Stimulated activated CD8-positive, alpha-beta memory T cell treated with anti-CD3 and anti-CD28 coated beads, Interleukin-4, amount 100 ng/mL, for 4 hours (primary cell): ENCODE data around the gene PRMT5.

Source experiments
- DNase-seq, 2 donors: peaks; one replicate each; pipeline ENCODE4 v3.0.0-alpha.2; 2020; ENCODE audit warnings: low read depth in 2 of 2, low spot score in 1 of 2

Gene PRMT5

GRCh38 chr14:22898302-22899090 is 30.7 kb downstream of the PRMT5 start:
- no peak for DNase-seq

DNA sequence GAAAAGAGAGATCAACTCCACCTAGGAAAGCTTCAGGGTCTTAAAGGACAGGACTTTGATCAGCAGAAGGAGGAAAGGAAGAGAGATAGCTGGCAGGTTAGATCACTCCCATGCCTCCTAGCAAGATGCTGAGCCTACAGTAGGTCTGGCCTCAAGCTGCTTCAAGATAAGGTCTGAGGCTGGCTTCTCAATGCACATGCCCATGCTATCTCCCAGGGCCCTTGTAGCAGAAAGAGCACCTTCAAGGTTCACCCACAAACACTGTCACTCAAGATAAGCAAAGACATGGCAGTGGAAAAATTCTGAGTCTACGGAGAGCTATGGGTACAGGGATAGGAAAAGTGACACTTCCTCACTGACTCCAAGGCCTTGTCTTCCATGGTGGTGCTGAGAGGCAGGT is 31.8 kb downstream of the PRMT5 start:
- no peak for DNase-seq

- no peak for DNase-seq
Measured at GRCh38 chr14:22896760-22897159, 32.4 kb downstream of the PRMT5 start.

DNA sequence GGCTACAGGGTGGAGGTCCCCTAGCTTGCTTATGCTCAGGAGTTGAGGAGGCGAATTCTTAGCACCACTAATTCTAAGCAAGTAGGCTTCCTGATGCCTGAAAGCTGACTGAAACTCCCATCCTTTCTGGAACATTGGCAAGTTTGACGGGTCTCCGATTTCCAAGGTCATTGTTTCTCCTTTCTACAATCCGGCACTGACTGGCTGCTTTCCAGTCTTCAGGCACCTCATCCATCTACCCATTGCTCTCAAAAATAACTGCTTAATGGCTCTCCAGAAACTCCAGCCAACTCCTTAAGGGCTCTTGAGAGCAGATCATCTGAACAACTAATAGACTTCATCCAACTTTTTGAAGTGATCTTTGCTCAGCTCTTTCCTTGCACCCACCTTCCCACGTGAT is 32.8 kb downstream of the PRMT5 start:
- no peak for DNase-seq

GRCh38 chr14:22895402-22895801 is 33.8 kb downstream of the PRMT5 start:
- DNase-seq: no peak

DNA sequence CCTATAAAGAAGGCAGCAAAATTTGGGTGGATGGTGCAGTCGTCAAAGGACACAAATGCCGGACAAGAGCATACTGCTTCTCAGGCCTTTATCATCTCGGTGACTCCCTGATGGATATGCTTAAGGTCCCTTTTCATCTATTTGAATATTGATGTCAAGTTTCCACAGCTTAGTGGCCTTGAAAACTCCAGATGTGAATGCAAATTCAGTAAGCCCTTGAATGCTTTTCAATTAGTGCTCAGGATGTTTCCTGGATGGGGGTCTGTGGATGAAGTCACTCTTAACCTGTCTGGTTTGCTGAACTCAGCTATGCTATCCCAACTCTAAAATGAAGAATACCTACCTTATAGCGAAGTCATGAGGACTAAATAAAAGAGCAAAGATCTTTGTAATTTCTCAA is 35.5 kb downstream of the PRMT5 start:
- no peak for DNase-seq

GRCh38 chr14:22892488-22892887 is 36.7 kb downstream of the PRMT5 start:
- no peak for DNase-seq

DNA sequence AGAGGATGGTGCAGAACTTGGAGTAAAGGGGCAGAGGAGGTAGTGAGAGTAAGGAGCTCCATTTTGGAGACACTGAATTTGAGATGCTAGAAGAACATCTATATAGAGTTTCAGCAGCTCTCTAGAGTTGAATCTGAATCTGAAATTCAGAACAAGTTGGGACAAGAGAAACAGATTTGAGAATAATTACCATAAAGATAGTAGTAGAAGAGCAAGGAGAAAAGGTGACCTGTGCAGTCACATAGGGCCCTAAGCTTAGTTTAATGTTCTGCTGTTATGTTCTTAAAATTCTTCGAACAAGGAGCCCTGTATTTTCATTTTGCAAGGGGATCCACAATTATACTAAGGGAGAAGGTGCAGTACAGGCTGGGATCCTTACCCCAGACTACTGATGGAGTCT is 38.8 kb downstream of the PRMT5 start:
- no peak for DNase-seq

- DNase-seq: no peak
Measured at GRCh38 chr14:22888662-22889061, 40.5 kb downstream of the PRMT5 start.

DNA sequence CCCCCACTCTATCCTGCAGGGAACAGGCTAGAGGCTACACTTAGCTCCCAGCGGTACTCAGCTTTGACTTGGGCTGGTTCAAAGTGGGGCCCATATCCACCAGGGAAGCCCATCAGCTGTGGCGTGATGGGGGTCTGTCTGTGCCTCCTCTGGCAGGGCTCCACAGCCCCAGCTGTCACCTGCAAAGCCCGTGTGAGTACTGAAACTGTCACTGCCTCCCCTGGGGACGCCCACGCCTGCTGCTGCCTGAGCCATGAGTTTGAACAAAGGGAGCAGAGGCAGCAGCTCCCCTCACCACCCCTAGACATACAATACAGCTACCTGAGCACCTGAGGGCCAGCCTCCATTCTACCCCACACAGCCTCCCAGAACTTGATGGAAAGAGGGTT is 41.2 kb downstream of the PRMT5 start:
- peak in 1 of 2 donors; percentile 39 for DNase-seq

DNA sequence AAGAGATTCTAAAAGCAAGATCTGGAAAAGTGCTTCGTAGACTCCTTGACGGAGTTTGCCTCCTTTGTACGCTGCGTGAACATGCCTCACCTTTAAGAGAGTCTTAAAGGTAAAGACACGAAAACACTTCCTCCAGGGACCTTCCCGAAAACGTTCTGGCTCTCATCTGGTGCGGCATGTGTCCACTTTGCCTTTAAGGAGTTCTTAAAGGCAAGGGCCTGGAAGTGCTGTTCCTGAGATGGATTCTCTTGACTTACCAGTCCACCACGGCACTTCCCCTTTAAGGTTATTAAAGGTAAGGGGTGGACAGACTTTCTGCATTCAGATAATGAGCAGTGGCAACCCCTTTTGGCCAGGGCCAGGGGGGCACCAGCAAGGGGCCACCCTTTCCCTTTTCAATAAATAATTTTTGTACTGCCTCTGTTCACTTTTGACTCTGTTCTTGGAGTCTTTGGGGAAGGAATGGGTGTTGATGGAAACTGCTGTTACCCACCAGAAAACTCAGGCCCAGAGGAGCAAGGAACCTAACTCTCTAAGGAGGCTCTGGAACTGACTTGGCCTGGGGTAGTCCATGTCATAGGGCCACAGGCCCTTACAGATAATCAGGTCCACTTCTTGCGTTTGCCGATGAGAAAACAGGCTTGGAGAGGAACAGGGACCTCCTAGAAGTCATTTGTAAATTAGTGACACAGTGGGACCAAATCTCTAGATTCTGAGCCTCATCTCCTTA is 41.8 kb downstream of the PRMT5 start:
- DNase-seq: no peak

DNA sequence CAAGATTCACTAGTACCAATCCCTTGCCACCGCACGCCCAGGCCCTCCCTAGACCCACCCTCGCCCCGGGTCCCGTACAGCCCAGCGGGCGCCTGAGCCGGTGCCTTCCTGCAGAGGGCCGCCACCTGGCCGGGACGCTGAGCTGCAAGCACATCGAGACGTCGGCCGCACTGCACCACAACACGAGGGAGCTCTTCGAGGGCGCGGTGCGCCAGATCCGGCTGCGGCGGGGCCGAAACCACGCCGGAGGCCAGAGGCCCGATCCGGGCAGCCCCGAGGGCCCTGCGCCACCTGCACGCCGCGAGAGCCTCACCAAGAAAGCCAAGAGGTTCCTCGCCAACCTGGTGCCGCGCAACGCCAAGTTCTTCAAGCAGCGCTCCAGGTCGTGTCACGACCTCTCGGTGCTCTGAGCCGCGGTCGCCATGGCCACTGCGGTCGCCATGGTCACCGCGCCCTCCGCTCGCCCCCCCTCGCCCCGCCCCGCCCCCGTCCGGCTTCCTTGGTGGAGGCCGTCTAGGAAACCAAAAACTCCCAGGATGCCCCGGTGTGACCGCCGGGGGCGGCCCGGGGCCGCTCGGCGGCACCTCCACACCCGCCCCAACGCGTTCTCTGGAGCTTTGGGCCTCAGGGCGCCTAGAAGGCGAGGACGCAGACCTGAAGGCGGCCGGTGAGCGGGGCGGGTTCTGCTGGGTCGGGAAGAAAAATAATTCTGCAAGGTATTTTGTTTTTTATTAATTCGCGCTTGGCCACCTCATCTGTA is 42.5 kb downstream of the PRMT5 start:
- DNase-seq: peak; percentile 29 to 60

- no peak for DNase-seq
Measured at GRCh38 chr14:22885975-22886374, 43.2 kb downstream of the PRMT5 start.

DNA sequence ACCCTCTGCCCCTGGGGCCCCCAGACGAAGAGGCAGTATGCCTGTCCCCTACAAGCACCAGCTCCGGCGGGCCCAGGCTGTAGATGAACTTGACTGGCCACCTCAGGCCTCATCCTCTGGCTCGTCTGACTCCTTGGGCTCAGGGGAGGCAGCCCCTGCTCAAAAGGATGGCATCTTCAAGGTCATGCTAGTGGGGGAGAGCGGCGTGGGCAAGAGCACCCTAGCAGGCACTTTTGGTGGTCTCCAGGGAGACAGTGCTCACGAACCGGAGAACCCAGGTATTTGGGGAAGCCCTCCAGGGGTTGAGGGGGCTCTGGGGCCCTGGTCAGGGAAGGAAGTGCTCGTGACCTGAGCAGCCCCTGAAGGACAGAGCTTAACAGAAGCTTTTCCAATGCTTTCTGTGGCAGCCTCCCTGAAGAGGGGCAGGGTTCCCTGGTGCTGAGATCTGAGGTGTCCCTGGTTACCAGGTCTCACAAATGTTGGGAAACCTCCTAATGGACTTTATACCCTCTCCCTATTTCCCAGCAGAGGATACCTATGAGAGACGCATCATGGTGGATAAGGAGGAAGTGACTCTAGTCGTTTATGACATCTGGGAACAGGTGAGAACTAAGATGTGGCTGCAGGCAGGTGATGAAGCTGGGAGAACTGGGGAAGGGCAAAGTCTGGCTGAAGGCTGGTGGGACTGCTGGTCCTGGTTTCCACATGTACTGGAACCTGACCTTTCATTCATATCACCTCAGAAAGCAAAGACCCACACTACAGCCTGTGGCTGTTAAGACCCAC is 44.2 kb downstream of the PRMT5 start:
- DNase-seq: no peak

DNA sequence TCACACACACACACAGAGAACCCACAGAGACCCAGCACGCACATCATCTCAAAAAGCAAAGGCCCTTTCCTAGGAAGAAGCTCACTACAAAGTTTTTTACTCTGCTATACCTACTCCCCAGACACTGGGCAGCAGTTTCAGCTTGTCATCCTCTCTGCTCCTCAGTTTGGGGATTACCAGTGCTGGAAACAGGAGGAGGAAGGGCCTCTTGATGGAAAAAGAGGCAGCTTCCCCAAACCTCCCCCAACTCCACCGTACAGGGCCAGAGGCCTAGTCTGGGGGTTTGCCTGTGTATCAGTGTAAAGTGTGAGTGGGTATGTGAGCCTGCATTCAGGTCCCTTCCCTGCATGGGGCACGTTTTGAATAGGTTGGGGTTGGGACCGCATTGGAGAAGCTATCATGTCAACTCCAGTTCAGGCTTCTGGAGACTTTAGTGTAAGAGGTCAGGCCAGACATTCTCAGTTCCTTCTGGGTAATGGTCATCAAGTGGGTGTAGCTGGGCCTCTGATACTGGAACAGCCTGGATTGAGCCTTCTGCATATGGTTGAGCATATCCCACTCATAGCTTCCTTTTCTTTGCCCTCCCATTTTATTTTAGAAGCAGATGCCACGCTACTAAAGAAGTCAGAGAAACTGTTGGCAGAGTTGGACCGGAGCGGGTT is 45.0 kb downstream of the PRMT5 start:
- no peak for DNase-seq

GRCh38 chr14:22883173-22883976 is 45.8 kb downstream of the PRMT5 start, which contains the start of gene REM2:
REM2 (plus strand) TSS chr14:22883222; CDS start chr14:22883288, 66 bp downstream.
- DNase-seq: no peak

GRCh38 chr14:22882529-22883172 is 46.5 kb downstream of the PRMT5 start:
- peak; percentile 15 to 30 for DNase-seq

GRCh38 chr14:22882064-22882463 is 47.1 kb downstream of the PRMT5 start:
- DNase-seq: no peak
